ENCODE measurements around the gene RGS11.

Gene RGS11

DNA sequence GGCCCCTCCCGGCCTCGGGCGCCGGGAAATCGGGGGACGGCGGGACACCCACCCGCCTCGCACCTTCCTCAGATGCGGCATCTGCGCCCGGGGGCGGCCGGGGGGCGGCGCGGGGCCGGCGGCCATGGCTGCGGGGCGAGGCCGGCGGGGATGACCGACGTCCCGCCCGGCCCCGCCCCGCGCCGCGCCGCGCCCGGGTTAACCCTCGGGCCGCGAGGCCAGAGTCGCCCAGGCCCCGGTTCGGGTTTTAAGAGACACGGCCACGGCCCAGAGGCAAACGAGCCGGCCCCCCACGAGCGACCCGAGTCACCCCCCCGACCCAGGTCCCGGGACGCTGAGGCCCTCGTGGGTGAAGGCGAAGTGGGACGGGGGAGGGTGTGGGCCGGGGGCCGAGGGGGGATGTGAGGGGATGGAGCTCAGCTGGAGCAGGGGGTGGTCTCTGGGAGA is at the start of gene RGS11:
Gene RGS11 (minus strand): TSS at position 159 of the 447 bp plus-strand sequence. CDS start 33 bp downstream, at position 126.
- no peak for DNase-seq

DNA sequence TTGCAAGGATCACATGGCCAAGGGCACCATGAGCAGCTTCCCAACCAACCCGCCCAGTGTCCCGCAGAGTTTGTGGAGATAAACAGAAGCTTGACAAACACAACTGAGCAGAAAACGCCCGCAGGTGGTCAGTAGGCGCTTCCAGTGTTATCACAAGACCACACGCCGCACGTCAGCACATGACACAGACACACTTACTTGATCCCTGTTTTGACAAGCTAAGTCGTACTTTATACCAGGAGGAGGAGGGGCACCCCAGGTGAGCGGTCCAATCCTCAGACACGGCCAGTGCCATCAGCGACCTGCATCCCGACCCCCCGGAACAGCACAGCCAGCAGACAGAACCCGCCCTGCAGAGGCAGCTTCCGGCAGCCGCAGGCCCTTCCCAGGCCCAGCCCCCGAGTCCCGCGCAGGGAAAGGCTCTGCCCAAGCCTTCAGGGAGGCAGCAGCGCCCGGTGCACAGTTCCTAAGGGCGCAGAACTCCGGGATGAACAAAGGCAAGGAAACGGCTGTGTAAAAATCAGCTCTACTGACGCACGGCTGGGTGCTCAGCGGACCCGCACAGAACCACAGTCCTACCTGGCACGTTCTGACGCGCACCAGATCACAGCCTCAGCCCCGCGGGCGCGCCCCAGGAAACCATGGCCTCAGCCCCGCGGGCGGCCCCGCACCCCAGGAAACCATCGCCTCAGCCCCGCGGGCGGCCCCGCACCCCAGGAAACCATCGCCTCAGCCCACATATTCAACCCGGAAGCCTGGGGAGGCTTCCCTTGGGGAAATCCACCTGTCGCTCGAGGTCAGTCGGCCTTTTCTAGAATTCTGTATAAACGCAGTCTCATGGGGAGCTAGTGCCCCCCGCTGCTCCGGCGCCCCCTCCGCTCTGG is 48.9 kb upstream of the RGS11 start:
- no peak for DNase-seq

- DNase-seq: no peak
Measured at GRCh38 chr16:324201-324450, 48.4 kb upstream of the RGS11 start.

GRCh38 chr16:322476-323143 is 46.9 kb upstream of the RGS11 start:
- DNase-seq: no peak

- DNase-seq: no peak
Measured at GRCh38 chr16:321532-321931, 45.8 kb upstream of the RGS11 start.

DNA sequence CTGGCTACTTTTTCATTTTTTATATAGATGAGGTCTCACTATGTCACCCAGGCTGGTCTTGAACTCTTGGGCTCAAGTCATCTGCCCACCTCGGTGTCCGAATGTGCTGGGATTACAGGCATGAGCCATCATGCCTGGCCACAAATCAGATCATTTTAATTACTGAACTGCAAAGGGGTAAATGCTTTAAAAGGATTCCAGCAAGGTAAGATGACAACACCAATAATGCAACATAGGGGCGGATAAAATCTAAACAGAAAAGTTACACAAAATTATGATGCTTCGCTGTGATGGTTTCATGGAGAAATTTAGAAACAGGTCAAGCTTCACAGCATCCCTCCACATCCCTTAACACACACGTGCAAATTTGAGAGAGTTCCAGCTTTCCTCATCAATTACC is 44.5 kb upstream of the RGS11 start:
- DNase-seq: no peak

DNA sequence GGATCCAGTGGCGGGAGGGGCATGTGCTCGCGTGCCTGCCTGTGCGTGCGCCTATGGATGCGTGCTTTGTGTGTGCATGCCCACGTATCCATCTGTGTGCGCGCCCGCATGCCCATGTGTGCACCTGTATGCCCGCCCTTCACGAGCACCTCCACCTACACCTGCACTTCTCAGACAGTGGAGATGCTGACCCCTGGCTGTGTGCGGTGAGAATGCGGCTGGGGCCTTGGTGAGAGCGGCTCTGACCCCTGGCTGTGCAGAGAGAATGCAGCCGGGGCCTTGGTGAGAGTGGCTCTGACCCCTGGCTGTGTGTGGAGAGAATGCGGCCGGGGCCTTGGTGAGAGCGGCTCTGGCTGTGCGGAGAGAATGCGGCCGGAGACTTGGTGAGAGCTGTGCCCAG is 42.9 kb upstream of the RGS11 start:
- DNase-seq: no peak

DNA sequence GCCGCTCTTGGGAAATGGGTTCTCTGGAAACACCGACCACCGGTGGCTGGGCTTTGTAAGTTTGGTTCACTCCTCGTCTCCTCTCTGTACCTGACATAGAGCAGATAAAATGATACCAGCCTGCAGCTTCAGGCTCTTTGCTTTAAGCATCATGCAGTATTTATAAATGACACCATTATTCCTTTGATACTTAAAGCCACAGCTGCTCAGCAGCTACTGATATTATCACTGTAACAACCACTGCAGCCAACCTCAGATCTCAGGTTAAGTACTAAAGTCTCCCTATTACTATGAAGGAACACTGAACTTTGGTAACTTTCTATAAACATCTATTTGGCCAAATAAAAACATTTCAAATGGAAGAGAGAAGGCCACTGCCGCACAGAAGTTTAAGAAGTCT is 41.8 kb upstream of the RGS11 start:
- DNase-seq: no peak

- no peak for DNase-seq
Measured at GRCh38 chr16:316741-317464, 41.2 kb upstream of the RGS11 start.

DNA sequence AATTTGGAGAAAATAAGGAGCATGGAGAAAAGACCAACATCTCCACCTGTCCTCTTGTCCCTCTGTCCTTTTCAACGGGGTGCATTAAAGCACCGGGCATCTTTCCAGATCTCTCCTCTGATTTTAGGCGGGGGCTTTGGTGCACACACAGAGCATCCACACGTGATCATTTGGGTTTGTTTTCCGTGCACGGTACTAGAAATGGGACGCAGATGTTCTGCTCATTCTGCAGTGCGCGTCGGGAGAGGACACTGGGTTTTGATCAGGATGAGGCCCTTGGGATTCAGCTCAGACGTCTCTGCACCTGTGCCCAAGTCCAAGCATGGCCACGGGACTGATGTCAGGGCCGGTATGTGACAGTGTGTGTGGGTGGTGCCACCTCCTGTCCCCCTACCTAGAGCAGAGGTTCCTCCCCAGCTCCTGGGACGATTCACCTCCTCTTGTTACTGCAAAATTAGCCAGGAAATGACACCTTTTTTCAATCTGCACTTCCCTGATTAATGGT is 39.1 kb upstream of the RGS11 start:
- DNase-seq: no peak

GRCh38 chr16:314351-314750 is 38.6 kb upstream of the RGS11 start:
- no peak for DNase-seq

GRCh38 chr16:311725-312124 is 36.0 kb upstream of the RGS11 start:
- no peak for DNase-seq

GRCh38 chr16:309476-309875 is 33.7 kb upstream of the RGS11 start:
- no peak for DNase-seq

DNA sequence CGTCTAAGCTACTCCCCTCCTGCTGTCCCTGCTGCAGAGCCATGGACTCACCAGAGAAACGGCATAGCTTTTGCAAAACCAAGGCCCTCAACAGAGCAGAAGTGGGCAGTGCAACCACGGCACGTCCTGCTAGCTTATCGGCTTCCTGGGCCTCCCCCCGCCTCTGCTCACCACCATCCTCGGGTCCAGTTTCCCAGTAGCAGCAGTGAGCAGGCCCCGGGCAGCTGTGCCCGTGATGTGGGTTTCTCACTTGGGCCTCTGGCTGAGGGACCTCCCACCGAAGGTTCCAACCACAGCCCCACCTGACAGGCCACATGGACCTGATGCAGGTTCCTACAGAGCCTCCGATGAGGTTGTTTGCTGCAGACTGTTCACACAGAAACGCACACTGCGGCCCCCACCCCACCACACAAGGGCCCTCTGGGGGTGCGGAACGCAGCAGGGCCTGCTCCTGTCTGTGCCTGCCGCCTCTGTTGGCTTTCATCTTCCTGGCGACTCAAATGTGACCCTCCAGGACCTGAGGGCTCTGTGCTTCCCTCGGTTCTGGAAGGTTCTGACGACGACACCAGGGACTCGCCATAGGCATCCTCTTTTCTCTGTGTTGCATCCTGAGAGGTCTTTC is 32.1 kb upstream of the RGS11 start:
- DNase-seq: peak; percentile 56

- DNase-seq: peak; percentile 32
Measured at GRCh38 chr16:306911-307370, 31.2 kb upstream of the RGS11 start.

- no peak for DNase-seq
Measured at GRCh38 chr16:305916-306626, 30.3 kb upstream of the RGS11 start.

DNA sequence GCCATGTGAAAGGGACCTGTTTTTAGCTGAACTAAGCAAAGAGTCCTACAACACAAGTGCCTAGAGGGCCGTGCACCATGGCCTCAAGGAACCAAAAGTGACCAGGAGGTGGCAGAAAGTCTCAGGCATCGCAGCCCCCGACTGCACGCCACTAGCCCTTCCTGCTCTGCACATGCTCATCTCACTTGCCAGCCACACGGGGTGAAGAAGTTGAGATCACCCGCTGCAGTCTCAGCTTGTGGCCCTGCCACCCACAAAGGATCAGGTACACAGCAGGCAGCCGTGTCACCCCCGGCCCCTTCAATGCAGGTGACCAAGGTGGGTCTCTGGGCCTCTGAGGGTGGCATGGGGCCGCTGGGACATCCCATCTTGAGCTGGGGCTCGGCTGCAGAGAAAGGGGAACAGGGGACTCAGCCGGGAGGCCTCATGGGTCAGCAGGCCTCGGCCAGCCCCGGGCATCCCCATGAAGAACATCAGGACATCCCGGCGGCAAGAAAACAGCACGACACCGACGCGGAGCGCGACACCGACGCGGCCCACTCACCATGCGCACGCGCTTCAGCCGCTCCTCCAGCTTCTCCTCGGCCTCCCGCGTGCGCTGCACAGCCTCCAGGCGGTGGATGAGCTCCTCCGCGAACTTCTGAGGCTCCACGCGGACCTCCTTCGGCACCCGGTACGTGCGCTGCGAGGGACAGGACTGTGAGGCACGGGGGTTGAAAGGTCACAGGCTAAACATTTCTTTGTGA is 28.2 kb upstream of the RGS11 start:
- DNase-seq: no peak

GRCh38 chr16:301950-302349 is 26.2 kb upstream of the RGS11 start:
- no peak for DNase-seq

DNA sequence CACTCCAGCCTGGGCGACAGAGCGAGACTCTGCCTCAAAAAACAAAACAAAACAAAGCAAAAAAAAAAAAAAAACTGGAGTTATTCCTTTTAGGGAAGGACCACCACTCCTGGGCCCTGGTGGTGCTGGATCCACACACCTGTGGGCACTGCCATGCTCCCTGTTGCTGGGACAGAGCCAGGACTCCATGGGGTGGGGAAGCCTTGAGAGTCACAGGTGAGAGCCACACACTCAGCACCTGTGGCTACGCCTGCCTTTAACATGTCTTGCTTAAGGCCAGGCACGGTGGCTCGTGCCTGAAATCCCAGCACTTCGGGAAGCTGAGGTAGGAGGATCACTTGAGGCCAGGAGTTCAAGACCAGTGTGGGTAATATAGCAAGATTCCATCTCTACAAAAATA is 25.5 kb upstream of the RGS11 start:
- DNase-seq: no peak

- DNase-seq: no peak
Measured at GRCh38 chr16:297832-298231, 22.1 kb upstream of the RGS11 start.

DNA sequence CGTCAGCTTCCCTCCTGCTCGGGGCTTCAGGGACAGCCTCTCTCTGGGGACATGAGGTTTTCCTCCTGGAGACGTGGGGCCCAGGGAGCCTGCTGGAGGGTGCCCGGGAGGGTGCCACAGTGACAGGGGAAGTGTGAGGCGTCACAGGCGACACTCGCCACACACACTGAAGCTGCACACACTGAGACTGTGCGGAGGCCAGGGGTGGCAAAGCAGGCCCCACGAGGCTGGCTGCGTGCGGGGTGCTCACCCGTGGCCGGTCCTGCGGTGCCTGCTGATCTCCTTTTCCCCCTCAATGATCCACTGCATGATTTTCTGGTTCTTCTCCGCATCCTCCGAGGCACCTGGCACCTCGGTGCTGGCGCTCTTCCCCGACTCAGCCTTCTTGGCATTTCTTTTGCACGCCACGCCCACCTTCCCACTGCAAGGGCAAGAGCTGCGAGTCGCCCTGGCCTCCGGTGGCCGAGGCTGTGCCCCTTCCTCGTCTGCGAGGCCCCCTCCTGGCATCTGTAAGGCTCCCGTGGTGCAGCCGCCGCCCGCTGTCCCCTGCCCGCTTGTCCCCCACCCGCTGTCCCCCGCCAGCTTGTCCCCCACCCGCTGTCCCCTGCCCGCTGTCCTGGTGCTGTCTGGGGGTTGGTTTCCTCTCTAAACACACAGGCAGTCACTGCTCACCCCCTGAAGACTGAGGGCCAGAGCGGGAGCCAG is 21.2 kb upstream of the RGS11 start:
- DNase-seq: no peak

Measured in MV-4-11 (cell line).